A673 (cell line): Measurements from ENCODE around the gene ARHGAP1. TPM values are rescaled to one million over a fixed set of nuclear protein-coding genes. Genes with fewer than 3 reads are reported as not detected.
A peak's percentile ranks its signal among the peaks of the same experiment; 100 is the strongest.

ENCODE experiments used
- BruUV-seq: library from RNA; stranded (reverse); fragments of 400-500 nt; replicated peaks from 2 replicates; lab custom pipeline; 2021; lab: Mats Ljungman, UMichigan
- CTCF ChIA-PET: fragments of 300-600 bp; sonication (Branson Sonifier 250); formaldehyde crosslinking; loops from one replicate; lab custom pipeline; 2022; ENCODE audit warnings: antibody characterized with exemption; lab: Charles Lee
- POLR2A ChIA-PET: fragments of 300-600 bp; sonication (Branson Sonifier 250); formaldehyde crosslinking; loops from one replicate; lab custom pipeline; 2022; ENCODE audit warnings: antibody characterized with exemption; ENCODE audit not compliant: low non-redundant PET; lab: Charles Lee
- DNase-seq: peaks from one replicate; pipeline ENCODE4 v3.0.0-alpha.2; 2015; ENCODE audit warnings: low spot score
- H3K27ac ChIP-seq: fragments of 200-600 bp; sonication (generic); 2 replicates; pipeline ENCODE4 v1.5.1; 2016; ENCODE audit warnings: mixed run types, low read depth, mild to moderate bottlenecking, mixed read lengths, antibody characterized with exemption, low read length; ENCODE audit not compliant: poor library complexity, severe bottlenecking
- H3K27me3 ChIP-seq: fragments of 200-600 bp; sonication (generic); replicated peaks from 2 replicates; pipeline ENCODE4 v1.6.1; 2017; ENCODE audit warnings: mixed run types, low read depth, mild to moderate bottlenecking, mixed read lengths, antibody characterized with exemption, low read length; ENCODE audit not compliant: insufficient read depth, poor library complexity
- H3K36me3 ChIP-seq: fragments of 200-600 bp; sonication (generic); 2 replicates; pipeline ENCODE4 v1.6.1; 2016; ENCODE audit warnings: mixed run types, mild to moderate bottlenecking, mixed read lengths, antibody characterized with exemption, low read length; ENCODE audit not compliant: insufficient read depth, poor library complexity, severe bottlenecking
- H3K4me1 ChIP-seq: fragments of 200-600 bp; sonication (generic); 2 replicates; pipeline ENCODE4 v1.6.1; 2017; ENCODE audit warnings: mixed run types, mild to moderate bottlenecking, mixed read lengths, antibody characterized with exemption, low read length; ENCODE audit not compliant: insufficient read depth, poor library complexity, severe bottlenecking
- H3K4me3 ChIP-seq: fragments of 200-600 bp; sonication (generic); 2 replicates; pipeline ENCODE4 v1.5.1; 2016; ENCODE audit warnings: low read depth, mixed run types, mild to moderate bottlenecking, mixed read lengths, low read length; ENCODE audit not compliant: poor library complexity, severe bottlenecking
- H3K9me3 ChIP-seq: fragments of 200-600 bp; sonication (generic); 2 replicates; pipeline ENCODE4 v1.6.1; 2016; ENCODE audit warnings: mixed run types, low read depth, mild to moderate bottlenecking, mixed read lengths, antibody characterized with exemption, low read length; ENCODE audit not compliant: poor library complexity, severe bottlenecking
- CTCF ChIP-seq: fragments of 300-800, 200-600 bp; sonication (generic); conservative IDR thresholded peaks from 2 replicates; pipeline ENCODE4 v1.5.1; 2017; ENCODE audit warnings: low read depth, mild to moderate bottlenecking, antibody characterized with exemption, low read length, moderate library complexity, mixed read lengths
- EZH2 ChIP-seq: fragments of 200-600 bp; sonication (generic); IDR thresholded peaks from 2 replicates; pipeline ENCODE4 v1.6.1; 2017; ENCODE audit warnings: borderline replicate concordance, low read depth, mild to moderate bottlenecking, mixed read lengths, antibody characterized with exemption, low read length; ENCODE audit not compliant: poor library complexity, severe bottlenecking
- intact Hi-C: fragments of 100-400 bp; cut with micrococcal nuclease; formaldehyde crosslinking; loops from one replicate; pipeline ENCODE4 v1.10.0; 2022; ENCODE audit not compliant: unreplicated experiment
- total RNA-seq: library from RNA; stranded (reverse); gene quantifications from 2 replicates; pipeline ENCODE4 v1.2.3, GENCODE V29; 2021

ARHGAP1 gene
- total RNA-seq, 1 experiment from 2014 or later, result 89.3 TPM

- peak; percentile 98 for DNase-seq
- Histone ChIP-seq H3K4me1 (peaks cover 21% of the 10 kb centered on the region), H3K27ac (peak overlapping the region; percentile 83), H3K4me3 (no peak overlapping the region), H3K9me3 (no peaks in the 10 kb centered on the region), H3K36me3 (peaks cover 44% of the 10 kb centered on the region), H3K27me3 (no peaks in the 10 kb centered on the region)
- TF ChIP-seq EZH2 (no peak), CTCF (no peak)
- ChIA-PET CTCF (interaction anchor here (0.8 kb wide), 1 partner anchor 21 kb away, joined by 3 read pairs; no protein-coding TSS in a partner anchor), POLR2A (interaction anchor here (0.7 kb wide), 1 partner anchor 10 kb away, joined by 3 read pairs; no protein-coding TSS in a partner anchor)
- BruUV-seq, result TSS peak; percentile 100
- intact Hi-C loops, result no loop called here
Measured at GRCh38 chr11:46649180-46649738, 51.2 kb downstream of the ARHGAP1 start.

GRCh38 chr11:46643986-46644385 lies 56.4 kb downstream of the ARHGAP1 start:
- POLR2A ChIA-PET, result no interaction called here
- intact Hi-C loops, result no loop called here
- no peak for TF ChIP-seq CTCF
- no peak for TF ChIP-seq EZH2
- DNase-seq, result no peak
- no peak overlapping the region for H3K27ac ChIP-seq
- no TSS peak for BruUV-seq
- CTCF ChIA-PET, result no interaction called here
- peaks cover 12% of the 10 kb centered on the region for H3K36me3 ChIP-seq
- no peaks in the 10 kb centered on the region for H3K27me3 ChIP-seq
- H3K9me3 ChIP-seq, result peaks cover 5% of the 10 kb centered on the region
- H3K4me3 ChIP-seq, result no peak overlapping the region
- H3K4me1 ChIP-seq, result peaks cover 11% of the 10 kb centered on the region

GRCh38 chr11:46643531-46643930 lies 56.9 kb downstream of the ARHGAP1 start:
- BruUV-seq, result no TSS peak
- ChIA-PET CTCF (no interaction called here), POLR2A (no interaction called here)
- intact Hi-C loops, result no loop called here
- no peak overlapping the region for H3K27ac ChIP-seq
- H3K9me3 ChIP-seq, result peaks cover 6% of the 10 kb centered on the region
- peaks cover 13% of the 10 kb centered on the region for H3K36me3 ChIP-seq
- no peak for TF ChIP-seq EZH2
- no peak for TF ChIP-seq CTCF
- H3K4me1 ChIP-seq, result peaks cover 7% of the 10 kb centered on the region
- no peak for DNase-seq
- H3K4me3 ChIP-seq, result no peak overlapping the region
- H3K27me3 ChIP-seq, result no peaks in the 10 kb centered on the region
